GM10847 (cell line): ENCODE data around the gene COG5.

Source experiments
- POLR2A ChIP-seq: IDR thresholded peaks from 2 replicates; pipeline ENCODE4 v1.6.1; 2011; ENCODE audit not compliant: insufficient read length; ENCODE audit errors: extremely low read depth

Gene COG5

GRCh38 chr7:107551936-107552335 lies 11.8 kb downstream of the COG5 start:
- no peak for TF ChIP-seq POLR2A

GRCh38 chr7:107544848-107545591 lies 18.7 kb downstream of the COG5 start:
- no peak for TF ChIP-seq POLR2A

GRCh38 chr7:107543338-107543993 lies 20.3 kb downstream of the COG5 start:
- TF ChIP-seq POLR2A: no peak

- no peak for TF ChIP-seq POLR2A
These were observed 25.7 kb downstream of the COG5 start for GRCh38 chr7:107538001-107538400.

GRCh38 chr7:107534139-107534538 lies 29.6 kb downstream of the COG5 start:
- no peak for TF ChIP-seq POLR2A

GRCh38 chr7:107530751-107531150 lies 33.0 kb downstream of the COG5 start:
- TF ChIP-seq POLR2A: no peak

- TF ChIP-seq POLR2A: no peak
These were observed 35.3 kb downstream of the COG5 start for GRCh38 chr7:107528461-107528860.

- TF ChIP-seq POLR2A: no peak
These were observed 36.5 kb downstream of the COG5 start for GRCh38 chr7:107527196-107527595.

GRCh38 chr7:107526672-107527071 lies 37.0 kb downstream of the COG5 start:
- no peak for TF ChIP-seq POLR2A

- TF ChIP-seq POLR2A: no peak
These were observed 56.9 kb downstream of the COG5 start for GRCh38 chr7:107506674-107507339.

- TF ChIP-seq POLR2A: no peak
These were observed 57.6 kb downstream of the COG5 start for GRCh38 chr7:107505997-107506673.

- TF ChIP-seq POLR2A: no peak
These were observed 58.4 kb downstream of the COG5 start for GRCh38 chr7:107505362-107505761.

- TF ChIP-seq POLR2A: no peak
These were observed 60.0 kb downstream of the COG5 start for GRCh38 chr7:107503687-107504086.

GRCh38 chr7:107502797-107503196 lies 60.9 kb downstream of the COG5 start:
- no peak for TF ChIP-seq POLR2A

GRCh38 chr7:107502154-107502553 lies 61.6 kb downstream of the COG5 start:
- TF ChIP-seq POLR2A: no peak

GRCh38 chr7:107501593-107501992 lies 62.1 kb downstream of the COG5 start:
- no peak for TF ChIP-seq POLR2A
